A549 (cell line): ENCODE data around the gene DELE1. TPM values are rescaled to one million over a fixed set of nuclear protein-coding genes. Genes with fewer than 3 reads are reported as not detected.

Experiments
- ATAC-seq, 2 experiments: fragments of 200-7000 bp in 1 of 2; fragments of >200 bp in 1 of 2; cut with Nextera tagmentation in 1 of 2; cut with Tn5 transposase in 1 of 2; 3 replicates each; pipeline versions ENCODE4 v1.8.0 to v1.9.1; 2018 to 2020; ENCODE audit warnings: mild to moderate bottlenecking in 1 of 2, moderate library complexity in 1 of 2
- CTCF ChIA-PET: fragments of 300-600 bp; sonication (Branson Sonifier 250); formaldehyde crosslinking; extraction: SDS; loops from one replicate; lab custom pipeline; 2021; ENCODE audit warnings: antibody characterized with exemption, inconsistent platforms; lab: Yijun Ruan, JAX
- POLR2A ChIA-PET: fragments of 350-600 bp; formaldehyde crosslinking; extraction: SDS; loops from one replicate; lab custom pipeline; 2021; ENCODE audit warnings: antibody characterized with exemption, inconsistent platforms; lab: Yijun Ruan, JAX
- DNase-seq, 2 experiments: peaks; one replicate each; pipeline versions ENCODE4 v3.0.0 to v3.0.0-alpha.2; 2011 to 2016; ENCODE audit warnings: low read depth in 1 of 2, low spot score in 1 of 2
- FAIRE-seq: peaks from 2 replicates; lab custom pipeline; 2011; peaks lifted over from hg19 to GRCh38; lab: Jason Lieb, UNC
- H3K27ac ChIP-seq, 2 experiments: fragments of >200 bp; sonication (Bioruptor Twin); formaldehyde crosslinking; 3 replicates each; pipeline ENCODE4 v1.5.1; 2016 to 2017
- H3K4me1 ChIP-seq: fragments of >200 bp; sonication (Bioruptor Twin); formaldehyde crosslinking; 3 replicates; pipeline ENCODE4 v1.6.1; 2016
- H3K4me2 ChIP-seq: fragments of >200 bp; sonication (Bioruptor Twin); formaldehyde crosslinking; 3 replicates; pipeline ENCODE4 v1.6.1; 2016
- H3K4me3 ChIP-seq: fragments of >200 bp; sonication (Bioruptor Twin); formaldehyde crosslinking; 3 replicates; pipeline ENCODE4 v1.5.1; 2016
- H3K9me3 ChIP-seq: fragments of >200 bp; sonication (Bioruptor Twin); formaldehyde crosslinking; 3 replicates; pipeline ENCODE4 v1.6.1; 2016
- CTCF ChIP-seq: fragments of >200 bp; sonication (Bioruptor Twin); formaldehyde crosslinking; IDR thresholded peaks from 3 replicates; pipeline ENCODE4 v1.5.1; 2016
- EHF ChIP-seq: fragments of 250-450 bp; sonication (Bioruptor Pico); IDR thresholded peaks from 2 replicates; pipeline ENCODE4 v1.5.0; 2020; ENCODE audit warnings: mild to moderate bottlenecking
- ELK1 ChIP-seq: fragments of 150-350 bp; IDR thresholded peaks from 2 replicates; pipeline ENCODE4 v1.6.1; 2014; ENCODE audit warnings: low read depth, mild to moderate bottlenecking, low read length
- FOSL2 ChIP-seq, 2 experiments: fragments of 450-650 bp in 1 of 2; fragments of >200 bp in 1 of 2; sonication (Bioruptor Twin) in 1 of 2; formaldehyde crosslinking; IDR thresholded peaks; 2 replicates each; pipeline versions ENCODE4 v1.5.0 to v1.6.1; 2016 to 2020; ENCODE audit warnings: mild to moderate bottlenecking in 1 of 2, moderate library complexity in 1 of 2
- GATA3 ChIP-seq: IDR thresholded peaks from 2 replicates; pipeline ENCODE4 v1.6.1; 2012; ENCODE audit warnings: borderline replicate concordance
- HES2 ChIP-seq: fragments of >200 bp; sonication (Bioruptor Twin); formaldehyde crosslinking; IDR thresholded peaks from 2 replicates; pipeline ENCODE4 v1.6.1; 2016
- HOXB13 ChIP-seq: fragments of 250-450 bp; sonication (Bioruptor Pico); IDR thresholded peaks from 2 replicates; pipeline ENCODE4 v1.5.0; 2020; ENCODE audit warnings: low read depth, mild to moderate bottlenecking, moderate library complexity
- HOXB5 ChIP-seq: fragments of 250-450 bp; sonication (Bioruptor Pico); IDR thresholded peaks from 2 replicates; pipeline ENCODE4 v1.5.0; 2020; ENCODE audit warnings: mild to moderate bottlenecking, moderate library complexity
- MAFK ChIP-seq: fragments of 450-650 bp; IDR thresholded peaks from 2 replicates; pipeline ENCODE4 v1.6.1; 2014; ENCODE audit not compliant: partially characterized antibody
- NFE2L2 ChIP-seq: fragments of 150-350 bp; conservative IDR thresholded peaks from 2 replicates; pipeline ENCODE4 v1.6.1; 2014; ENCODE audit warnings: low read length
- NPAS2 ChIP-seq: fragments of 250-450 bp; sonication (Bioruptor Pico); IDR thresholded peaks from 2 replicates; pipeline ENCODE4 v1.8.0; 2022; ENCODE audit warnings: mild to moderate bottlenecking, moderate library complexity, borderline replicate concordance
- NR3C1 ChIP-seq: fragments of >200 bp; sonication (Bioruptor Twin); formaldehyde crosslinking; IDR thresholded peaks from 3 replicates; pipeline ENCODE4 v1.6.1; 2017
- PHF8 ChIP-seq: fragments of 200-600 bp; sonication (generic); IDR thresholded peaks from 2 replicates; pipeline ENCODE4 v1.6.1; 2016; ENCODE audit warnings: low read depth, mild to moderate bottlenecking, antibody characterized with exemption, moderate library complexity, borderline replicate concordance
- RARB ChIP-seq: fragments of 250-450 bp; sonication (Bioruptor Pico); IDR thresholded peaks from 2 replicates; pipeline ENCODE4 v1.8.0; 2021; ENCODE audit warnings: mild to moderate bottlenecking, moderate library complexity
- RNF2 ChIP-seq: fragments of 200-600 bp; sonication (generic); IDR thresholded peaks from 2 replicates; pipeline ENCODE4 v1.6.1; 2016; ENCODE audit warnings: low read depth, mild to moderate bottlenecking, antibody characterized with exemption, moderate library complexity, borderline replicate concordance
- SMC3 ChIP-seq: fragments of >200 bp; sonication (Bioruptor Twin); formaldehyde crosslinking; IDR thresholded peaks from 3 replicates; pipeline ENCODE4 v1.6.1; 2018; ENCODE audit warnings: inconsistent platforms
- SREBF2 ChIP-seq: fragments of 450-650 bp; IDR thresholded peaks from 2 replicates; pipeline ENCODE4 v1.6.1; 2014; ENCODE audit warnings: mild to moderate bottlenecking, moderate library complexity
- USF2 ChIP-seq: fragments of 450-650 bp; IDR thresholded peaks from 2 replicates; pipeline ENCODE4 v1.6.1; 2014; ENCODE audit warnings: antibody characterized with exemption
- ZC3H11A ChIP-seq: fragments of 450-650 bp; IDR thresholded peaks from 2 replicates; pipeline ENCODE4 v1.6.1; 2014; ENCODE audit warnings: antibody characterized with exemption, mild to moderate bottlenecking
- WGBS: methylation state at CpG from one replicate; pipeline ENCODE4 v1.1.6; 2017; ENCODE audit errors: missing lambda C conversion rate; 5-methylcytosine and 5-hydroxymethylcytosine counted together
- polyA plus RNA-seq, 4 experiments: library from polyadenylated mRNA; depleted of rRNA in 3 of 4; stranded (reverse); fragments of >200 nt; fragmentation: RNase III in 1 of 4; extraction: RNeasy Plus Mini Kit Qiagen cat#74134 plus additional on column Dnase treatment in 1 of 4; gene quantifications; 2 replicates in 3 of 4; 3 replicates in 1 of 4; pipeline ENCODE4 v1.2.3, GENCODE V29; 2011 to 2017
- TF ChIP-seq, protein P1 (sequence below): fragments of 250-450 bp; sonication (Bioruptor Pico); IDR thresholded peaks from 2 replicates; pipeline ENCODE4 v1.5.0; 2020; ENCODE audit warnings: low read depth, mild to moderate bottlenecking, moderate library complexity

DELE1 gene
- polyA plus RNA-seq, 2 of the 4 experiments (the other 2 are of a cell fraction), result 41.2 to 60.1 TPM

GRCh38 chr5:141878186-141878710, 45.4 kb upstream of the DELE1 start, which contains the start of gene PCDH1:
Gene PCDH1, minus strand, starts transcription at chr5:141878410. Its CDS starts 148 bp downstream, at chr5:141878262.
- no peaks in the 10 kb centered on the region for H3K9me3 ChIP-seq
- POLR2A ChIA-PET, result interaction anchor here (1.1 to 1.4 kb wide), 3 partner anchors 29 to 90 kb away, joined by 4 to 5 read pairs (median 4); partner anchors contain the start of genes DELE1 and RNF14
- peaks cover 22% of the 10 kb centered on the region for H3K4me1 ChIP-seq
- WGBS, result under 1% methylated on average over 19 of the region's 63 CpGs
- H3K4me2 ChIP-seq, result peak within 1 kb of the TSS; percentile 88
- TF ChIP-seq RARB (CRISPR knock-in tag) (no peak), NPAS2 (CRISPR knock-in tag) (no peak), SMC3 (no peak), HES2 (no peak), RNF2 (no peak), EHF (CRISPR knock-in tag) (no peak), CTCF (no peak), PHF8 (no peak), NR3C1 (no peak), GATA3 (no peak), HOXB5 (CRISPR knock-in tag) (no peak), HOXB13 (CRISPR knock-in tag) (no peak), MAFK (no peak), USF2 (no peak), SREBF2 (no peak), NFE2L2 (no peak), ZC3H11A (no peak), ELK1 (no peak), FOSL2 (IDR thresholded peaks at IDR 0.05) (no peak), FOSL2 (CRISPR knock-in tag; IDR thresholded peaks at IDR 0.05) (no peak)
- TF ChIP-seq, protein P1, sequence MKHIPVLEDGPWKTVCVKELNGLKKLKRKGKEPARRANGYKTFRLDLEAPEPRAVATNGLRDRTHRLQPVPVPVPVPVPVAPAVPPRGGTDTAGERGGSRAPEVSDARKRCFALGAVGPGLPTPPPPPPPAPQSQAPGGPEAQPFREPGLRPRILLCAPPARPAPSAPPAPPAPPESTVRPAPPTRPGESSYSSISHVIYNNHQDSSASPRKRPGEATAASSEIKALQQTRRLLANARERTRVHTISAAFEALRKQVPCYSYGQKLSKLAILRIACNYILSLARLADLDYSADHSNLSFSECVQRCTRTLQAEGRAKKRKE (CRISPR knock-in tag), result no peak
- peak in 1 of 2 experiments; percentile 27 for DNase-seq
- peak within 1 kb of the TSS; percentile 60 to 83; a peak in 5 of 6 replicates for H3K27ac ChIP-seq
- peak within 1 kb of the TSS; percentile 64 for H3K4me3 ChIP-seq
- no peak for FAIRE-seq
- ATAC-seq, result peak; percentile 40 to 53
- CTCF ChIA-PET, result interaction anchor here (0.6 to 12.7 kb wide), 52 partner anchors 8 to 280 kb away, joined by 3 to 424 read pairs (median 12); partner anchors contain the start of genes ARAP3, DELE1, PCDH12 and RNF14
